Hematopoietic multipotent progenitor cell (in vitro differentiated cells): Measurements from ENCODE around the gene CDH10. TPM values are rescaled to one million over a fixed set of nuclear protein-coding genes. Genes with fewer than 3 reads are reported as not detected.

Experiments
- DNase-seq, 3 donors: peaks; one replicate each; pipeline ENCODE4 v3.0.0-alpha.2; 2011 to 2015; ENCODE audit warnings: low read depth in 2 of 3, low spot score in 2 of 3
- total RNA-seq: library from RNA; depleted of rRNA; stranded (reverse); fragments of >200 nt; gene quantifications from one replicate; pipeline ENCODE4 v1.2.3, GENCODE V29; 2012

CDH10 gene
- total RNA-seq, 1 donor = under 0.01 TPM

GRCh38 chr5:24606971-24607370 lies 37.8 kb downstream of the CDH10 start:
- no peak for DNase-seq

DNA sequence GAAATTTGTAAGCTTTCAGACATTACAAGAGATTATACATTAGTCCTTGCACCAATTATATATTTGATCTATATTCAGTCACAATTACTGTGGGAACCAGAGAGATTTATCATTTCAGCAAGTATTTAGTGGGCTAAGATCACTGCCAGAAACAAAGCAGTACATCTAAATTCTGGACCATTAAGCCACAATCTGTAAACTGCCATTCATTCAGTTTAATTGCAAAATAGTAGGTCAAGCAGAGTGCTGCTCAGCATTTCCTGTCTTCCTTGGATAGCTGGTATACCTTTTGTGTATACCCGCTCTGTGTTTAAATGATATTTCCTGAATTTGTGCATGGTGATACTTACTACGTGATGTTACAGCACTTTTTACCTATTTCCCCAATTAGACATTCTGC lies 42.6 kb downstream of the CDH10 start:
- no peak for DNase-seq

- no peak for DNase-seq
Measured at GRCh38 chr5:24598956-24599355, 45.8 kb downstream of the CDH10 start.

DNA sequence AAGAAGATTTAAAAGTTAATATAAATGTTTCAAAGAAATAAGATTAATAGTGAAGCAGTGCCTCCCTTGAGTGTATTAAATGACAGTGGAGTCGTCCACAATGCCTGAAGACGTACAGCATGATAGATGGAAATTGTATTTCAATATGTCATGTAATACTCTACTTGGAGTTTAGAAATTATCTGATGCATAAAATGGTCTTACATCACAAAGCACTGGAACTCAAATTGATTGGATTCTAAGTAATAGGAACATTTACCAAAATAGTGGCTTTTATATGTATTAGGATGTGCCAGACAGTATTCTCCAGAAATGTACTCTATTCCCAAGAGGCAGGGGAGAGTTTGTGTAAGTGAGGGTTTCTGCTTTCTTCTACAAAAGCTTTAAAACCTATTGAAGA lies 49.4 kb downstream of the CDH10 start:
- DNase-seq = no peak

GRCh38 chr5:24591426-24591825 lies 53.4 kb downstream of the CDH10 start:
- no peak for DNase-seq

DNA sequence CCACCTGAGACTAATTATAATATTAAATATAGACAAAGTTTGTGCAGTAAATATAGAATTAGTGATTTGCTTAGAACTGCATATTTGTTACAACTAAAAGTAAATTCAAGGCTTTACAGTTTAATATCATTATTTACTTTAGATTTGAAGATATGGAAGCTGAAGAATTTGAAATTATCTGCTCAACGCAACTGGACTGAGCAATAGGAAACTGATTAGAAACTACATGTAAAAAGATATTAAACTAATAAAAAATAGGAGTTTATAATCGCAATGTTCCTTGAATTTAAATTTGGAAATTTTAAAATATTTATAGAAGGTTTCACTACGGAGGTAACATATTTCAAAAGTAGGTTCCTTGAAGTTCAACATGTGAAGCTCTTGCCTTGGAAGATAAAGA lies 55.2 kb downstream of the CDH10 start:
- DNase-seq = no peak

DNA sequence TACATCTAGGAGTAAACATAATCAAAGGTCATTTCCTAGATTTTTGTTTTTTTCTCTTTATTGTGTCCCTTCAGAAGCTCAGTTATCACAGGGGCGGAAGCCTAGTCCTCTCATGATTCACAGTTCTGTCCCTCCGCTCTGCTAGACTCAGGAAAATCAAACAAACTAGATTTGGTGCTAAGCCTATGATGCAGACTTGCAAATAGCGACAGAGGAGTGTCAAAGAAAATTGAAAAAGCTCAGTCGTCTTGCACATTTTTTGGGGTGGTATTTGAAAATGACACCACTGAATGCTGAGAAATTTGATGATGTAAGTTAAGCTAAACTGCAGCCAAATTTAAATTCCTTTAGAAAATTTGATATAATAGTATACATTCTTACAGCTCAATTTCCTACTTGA lies 59.0 kb downstream of the CDH10 start:
- no peak for DNase-seq

DNA sequence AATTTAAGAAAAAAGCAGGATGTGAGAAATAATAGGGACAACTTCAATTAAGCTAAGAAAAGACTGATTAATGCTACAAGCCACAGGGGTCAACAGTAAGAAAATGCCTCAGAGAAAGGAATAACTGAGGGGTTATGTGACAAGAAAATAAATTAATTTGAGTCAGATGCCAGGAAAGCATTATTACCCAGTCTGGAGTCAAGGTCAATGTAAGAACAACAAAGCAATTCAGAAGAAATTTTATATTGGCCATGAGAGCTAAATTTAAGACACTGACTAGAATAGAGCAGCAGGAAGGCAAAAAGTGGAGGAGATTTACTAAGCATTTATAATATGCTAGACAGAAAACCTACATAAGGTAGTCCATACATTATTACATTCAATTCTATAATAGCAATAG lies 73.5 kb downstream of the CDH10 start:
- DNase-seq = no peak

DNA sequence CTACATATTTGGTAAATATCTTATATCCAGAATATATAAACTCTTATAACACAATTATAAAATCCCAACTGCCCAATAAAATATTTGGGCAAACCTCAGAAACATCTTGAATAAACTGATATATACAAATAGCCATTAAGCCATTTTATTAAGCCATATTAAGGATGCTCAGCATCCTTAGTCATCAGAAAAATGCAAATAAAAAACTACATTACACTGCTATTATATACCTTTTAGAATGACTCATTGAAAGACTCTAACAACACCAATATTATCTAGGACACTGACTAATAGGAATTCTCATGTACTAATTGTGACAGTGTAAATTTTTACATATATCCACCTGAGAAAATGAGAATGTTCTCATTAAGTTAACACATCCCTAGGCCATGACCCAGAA lies 77.8 kb downstream of the CDH10 start:
- DNase-seq = no peak

GRCh38 chr5:24555229-24555628 lies 89.5 kb downstream of the CDH10 start:
- DNase-seq = no peak

DNA sequence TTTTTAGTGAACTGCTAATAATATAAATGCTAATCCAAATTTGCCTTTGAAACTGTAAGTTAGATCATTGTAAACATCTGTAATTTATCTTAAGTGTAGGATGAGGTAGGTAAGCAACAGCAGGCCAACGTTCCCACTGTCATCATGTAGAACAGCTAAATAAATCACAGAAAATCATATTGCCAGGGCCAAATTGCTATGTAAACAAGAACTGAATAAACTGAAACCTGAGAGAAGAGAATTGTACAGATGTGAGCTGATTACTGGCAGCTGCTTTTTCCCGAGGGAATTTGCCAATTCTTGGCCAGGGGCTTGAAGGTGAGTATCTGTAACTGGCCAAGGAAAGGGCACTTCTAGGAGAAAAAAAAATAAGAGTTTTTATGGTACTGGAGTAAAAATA lies 97.6 kb downstream of the CDH10 start:
- DNase-seq = no peak

DNA sequence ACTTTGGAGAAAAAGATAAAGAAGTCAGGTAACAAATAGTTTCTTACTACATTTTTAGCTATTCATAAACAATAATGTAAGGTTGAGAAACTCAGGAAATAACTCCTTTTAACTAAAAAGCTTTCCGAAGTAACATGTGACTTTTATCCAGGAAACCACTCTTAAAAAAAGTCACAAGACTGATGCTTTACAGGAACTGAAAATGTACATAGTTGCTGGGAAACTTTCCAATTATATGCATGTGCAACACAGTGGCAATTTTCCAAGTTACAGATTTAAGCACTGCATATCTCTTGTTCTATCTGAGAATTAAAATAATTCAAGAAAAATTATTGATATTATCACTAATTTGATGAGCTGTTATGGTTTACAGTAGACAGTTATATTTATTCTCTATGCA lies 105.2 kb downstream of the CDH10 start:
- peak in 1 of 3 donors; percentile 26 for DNase-seq

DNA sequence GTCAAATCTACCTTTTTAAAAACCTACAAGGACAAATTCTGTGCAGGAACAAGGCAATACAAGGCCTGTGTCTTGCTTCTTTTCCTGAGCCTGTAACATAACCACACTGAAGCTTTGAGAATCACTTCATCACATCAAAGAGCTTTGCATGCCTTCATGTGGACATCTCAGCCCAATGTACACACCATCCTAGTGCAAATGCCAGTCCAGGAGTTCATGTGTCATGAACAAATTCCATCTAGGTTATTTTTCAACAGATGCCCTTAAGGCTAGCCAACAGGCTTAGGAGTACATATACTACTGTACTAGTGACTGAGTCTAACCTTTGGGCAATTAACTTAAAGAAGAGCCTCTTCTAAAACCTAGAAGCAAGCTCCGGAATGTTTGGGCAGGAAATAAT lies 106.4 kb downstream of the CDH10 start:
- no peak for DNase-seq

DNA sequence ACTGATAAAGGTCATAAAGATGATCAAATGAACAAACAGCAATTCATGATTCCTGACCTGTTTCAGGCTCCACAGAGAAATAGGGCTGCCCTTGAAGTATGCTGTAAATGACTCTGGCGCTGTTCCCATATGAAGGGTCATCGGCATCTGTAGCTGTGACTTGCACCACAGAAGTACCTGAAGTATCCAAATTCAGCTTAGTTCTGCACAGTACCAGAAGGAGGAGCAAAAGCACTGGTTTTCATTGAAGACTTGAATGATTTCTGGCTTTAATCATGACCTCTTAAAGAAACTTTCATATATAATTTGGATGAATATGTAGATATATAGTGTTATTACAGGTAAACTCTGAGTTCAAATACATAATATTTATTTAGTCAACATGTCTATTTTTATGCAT lies 109.1 kb downstream of the CDH10 start:
- DNase-seq = peak in 1 of 3 donors; percentile 2

- DNase-seq = no peak
Measured at GRCh38 chr5:24530906-24531305, 113.9 kb downstream of the CDH10 start.

DNA sequence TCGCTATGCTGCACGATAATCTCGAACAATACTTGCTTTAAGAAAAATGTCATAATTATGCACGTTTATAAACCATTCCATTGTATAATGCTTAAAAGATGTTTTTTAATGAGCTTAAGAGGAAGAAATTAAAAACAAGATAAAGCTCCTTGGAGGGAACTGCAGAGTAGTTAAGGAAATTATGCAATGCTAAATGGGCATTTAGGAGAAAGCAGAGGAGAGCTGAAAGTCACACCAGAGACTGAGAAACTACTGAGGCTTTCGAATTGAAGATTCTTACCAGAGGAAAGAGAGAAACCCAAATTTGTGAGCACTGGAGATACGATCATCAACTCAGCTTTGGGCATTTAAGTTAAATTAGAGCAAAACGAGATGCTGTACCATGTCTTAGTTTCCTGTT lies 119.4 kb downstream of the CDH10 start:
- DNase-seq = no peak

- no peak for DNase-seq
Measured at GRCh38 chr5:24512423-24512822, 132.4 kb downstream of the CDH10 start.

DNA sequence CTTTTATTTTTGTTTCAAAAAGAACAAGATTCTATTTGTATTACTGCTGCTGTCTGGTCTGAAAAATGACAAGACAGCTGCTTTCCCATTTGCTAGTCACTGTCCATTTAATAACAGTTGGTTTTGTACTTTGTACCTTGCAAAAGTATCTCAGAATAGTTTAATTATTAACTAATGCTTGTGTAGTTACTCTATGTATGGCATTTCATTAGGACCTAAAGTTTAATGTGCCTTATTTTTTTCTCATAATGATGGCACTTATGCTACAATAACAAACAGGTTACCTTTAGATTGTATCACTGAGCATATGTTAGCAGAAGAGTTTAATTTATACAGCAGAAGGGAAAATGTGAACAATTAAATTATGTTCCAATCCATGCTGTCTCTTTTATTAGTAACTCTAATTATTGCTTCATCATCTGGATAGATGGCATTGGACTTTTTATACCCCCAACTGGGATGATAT lies 134.2 kb downstream of the CDH10 start:
- DNase-seq = no peak

- no peak for DNase-seq
Measured at GRCh38 chr5:24509943-24510342, 134.8 kb downstream of the CDH10 start.

DNA sequence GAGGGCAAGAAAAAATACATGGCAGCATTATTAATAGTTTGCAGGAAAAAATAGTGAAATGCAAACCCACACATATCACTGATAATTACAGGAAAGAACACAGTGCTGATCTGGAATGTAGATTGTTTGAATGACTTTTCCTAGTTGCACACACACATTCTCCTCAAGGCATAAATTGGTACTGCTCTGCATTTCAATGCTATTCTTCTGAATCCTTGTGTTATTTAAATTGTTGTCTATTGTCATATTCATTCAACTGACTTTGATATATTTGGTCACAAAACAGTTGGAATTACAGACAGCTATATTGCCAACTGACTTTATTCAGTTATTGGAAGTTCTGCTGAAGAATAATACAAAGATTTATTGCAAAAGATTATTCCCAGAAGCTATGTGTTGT lies 139.5 kb downstream of the CDH10 start:
- DNase-seq = no peak

GRCh38 chr5:24497591-24498157 lies 147.1 kb downstream of the CDH10 start:
- DNase-seq = no peak

- DNase-seq = no peak
Measured at GRCh38 chr5:24497145-24497544, 147.6 kb downstream of the CDH10 start.

GRCh38 chr5:24496268-24496667 lies 148.5 kb downstream of the CDH10 start:
- DNase-seq = no peak
